ENCODE measurements around the gene PCOLCE2.

DNA sequence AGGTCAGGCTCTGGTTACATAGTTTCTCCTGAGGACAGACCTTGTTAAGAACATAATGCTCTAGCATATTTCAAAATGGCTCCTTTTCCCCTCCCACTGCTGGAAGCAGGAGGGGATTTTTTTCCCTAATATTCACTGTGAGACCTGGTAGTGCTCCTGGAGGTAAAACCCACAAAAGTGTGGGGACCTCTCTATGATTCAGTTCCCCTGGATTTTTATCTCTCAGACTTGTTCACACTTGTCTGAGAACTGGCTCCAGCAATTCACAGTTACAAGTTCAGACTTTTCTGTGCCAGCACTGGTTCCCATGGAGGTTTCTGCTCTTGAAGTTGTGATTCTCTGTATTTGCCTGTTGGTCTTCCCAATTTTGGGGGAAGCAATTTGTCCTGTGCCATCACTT, 36.3 kb upstream of the PCOLCE2 start:
- TF ChIP-seq, protein P1, sequence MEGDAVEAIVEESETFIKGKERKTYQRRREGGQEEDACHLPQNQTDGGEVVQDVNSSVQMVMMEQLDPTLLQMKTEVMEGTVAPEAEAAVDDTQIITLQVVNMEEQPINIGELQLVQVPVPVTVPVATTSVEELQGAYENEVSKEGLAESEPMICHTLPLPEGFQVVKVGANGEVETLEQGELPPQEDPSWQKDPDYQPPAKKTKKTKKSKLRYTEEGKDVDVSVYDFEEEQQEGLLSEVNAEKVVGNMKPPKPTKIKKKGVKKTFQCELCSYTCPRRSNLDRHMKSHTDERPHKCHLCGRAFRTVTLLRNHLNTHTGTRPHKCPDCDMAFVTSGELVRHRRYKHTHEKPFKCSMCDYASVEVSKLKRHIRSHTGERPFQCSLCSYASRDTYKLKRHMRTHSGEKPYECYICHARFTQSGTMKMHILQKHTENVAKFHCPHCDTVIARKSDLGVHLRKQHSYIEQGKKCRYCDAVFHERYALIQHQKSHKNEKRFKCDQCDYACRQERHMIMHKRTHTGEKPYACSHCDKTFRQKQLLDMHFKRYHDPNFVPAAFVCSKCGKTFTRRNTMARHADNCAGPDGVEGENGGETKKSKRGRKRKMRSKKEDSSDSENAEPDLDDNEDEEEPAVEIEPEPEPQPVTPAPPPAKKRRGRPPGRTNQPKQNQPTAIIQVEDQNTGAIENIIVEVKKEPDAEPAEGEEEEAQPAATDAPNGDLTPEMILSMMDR (IDR thresholded peaks at IDR 0.05; ENCODE audit: extremely low read depth in 1 of 2, insufficient read depth in 1 of 2, low read depth in 1 of 2, low read length in 2 of 2), result no peak
- TF ChIP-seq POLR2A (IDR thresholded peaks at IDR 0.05; ENCODE audit: low read depth, low read length), result no peak
- TF ChIP-seq POLR2AphosphoS5 (IDR thresholded peaks at IDR 0.05; ENCODE audit: insufficient read depth, low read depth, low read length), result no peak
- TF ChIP-seq, protein P2, sequence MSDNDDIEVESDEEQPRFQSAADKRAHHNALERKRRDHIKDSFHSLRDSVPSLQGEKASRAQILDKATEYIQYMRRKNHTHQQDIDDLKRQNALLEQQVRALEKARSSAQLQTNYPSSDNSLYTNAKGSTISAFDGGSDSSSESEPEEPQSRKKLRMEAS (IDR thresholded peaks at IDR 0.05; ENCODE audit: insufficient read depth, insufficient read length), result no peak
- TF ChIP-seq EZH2 (IDR thresholded peaks at IDR 0.05; ENCODE audit: borderline replicate concordance, low read depth, low read length, severe bottlenecking), result no peak
- TF ChIP-seq JUN (IDR thresholded peaks at IDR 0.05; ENCODE audit: borderline replicate concordance, insufficient read depth, insufficient read length, low read depth), result no peak

All from endothelial cell of umbilical vein (primary cell).